ENCODE results near the gene OR52I2.

OR52I2 gene

GRCh38 chr11:4581443-4581842 lies at the start of gene OR52I2:
Gene OR52I2 (plus strand): TSS chr11:4581743.
- no peak for DNase-seq (ENCODE audit: low read depth in 2 of 2)

- DNase-seq (ENCODE audit: low read depth in 2 of 2), result peak in 1 of 2 donors; percentile 11
These were observed 41.8 kb upstream of the OR52I2 start for GRCh38 chr11:4539603-4540219.

- no peak for DNase-seq (ENCODE audit: low read depth in 2 of 2)
These were observed 40.5 kb upstream of the OR52I2 start for GRCh38 chr11:4541071-4541470.

DNA sequence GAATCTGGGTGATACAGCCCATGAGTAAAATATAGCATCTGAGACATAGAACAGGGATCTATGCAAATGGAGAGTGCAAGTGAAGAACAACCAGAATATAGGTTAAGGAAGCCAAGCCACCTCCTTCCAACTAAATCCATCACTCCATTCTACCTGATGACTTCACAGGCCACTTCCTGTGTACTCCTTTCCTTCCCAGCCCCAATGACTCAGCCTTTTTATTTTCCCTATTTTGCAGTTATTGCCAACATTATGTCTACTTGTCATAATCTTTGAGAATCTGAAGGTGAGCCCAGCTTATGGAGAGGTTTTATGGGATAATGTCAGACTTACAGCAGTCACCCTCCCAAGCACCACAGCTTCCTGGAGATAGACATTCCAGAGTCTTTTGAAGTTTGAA lies 38.0 kb upstream of the OR52I2 start:
- DNase-seq (ENCODE audit: low read depth in 2 of 2), result no peak

DNA sequence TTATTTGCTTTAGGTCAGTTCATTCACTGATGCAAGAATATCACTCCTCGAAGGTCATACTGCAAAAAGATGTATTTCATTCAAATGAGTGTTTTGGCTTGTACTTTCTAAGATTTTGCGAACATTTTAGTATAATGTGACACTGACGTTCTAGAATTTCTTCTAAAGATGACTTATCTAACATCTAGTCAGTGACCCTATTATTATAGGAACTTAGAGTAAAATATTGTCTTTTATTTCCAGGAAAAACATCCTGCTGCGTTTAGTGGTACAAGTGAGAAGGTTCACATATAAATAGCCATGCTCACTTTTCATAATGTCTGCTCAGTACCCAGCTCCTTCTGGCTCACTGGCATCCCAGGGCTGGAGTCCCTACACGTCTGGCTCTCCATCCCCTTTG lies 36.7 kb upstream of the OR52I2 start, which contains the start of gene OR52M1:
Gene OR52M1, plus strand, starts transcription at position 301 of the 400 bp plus-strand sequence. Its CDS starts 0 bp downstream, at position 301.
- no peak for DNase-seq (ENCODE audit: low read depth in 2 of 2)

DNA sequence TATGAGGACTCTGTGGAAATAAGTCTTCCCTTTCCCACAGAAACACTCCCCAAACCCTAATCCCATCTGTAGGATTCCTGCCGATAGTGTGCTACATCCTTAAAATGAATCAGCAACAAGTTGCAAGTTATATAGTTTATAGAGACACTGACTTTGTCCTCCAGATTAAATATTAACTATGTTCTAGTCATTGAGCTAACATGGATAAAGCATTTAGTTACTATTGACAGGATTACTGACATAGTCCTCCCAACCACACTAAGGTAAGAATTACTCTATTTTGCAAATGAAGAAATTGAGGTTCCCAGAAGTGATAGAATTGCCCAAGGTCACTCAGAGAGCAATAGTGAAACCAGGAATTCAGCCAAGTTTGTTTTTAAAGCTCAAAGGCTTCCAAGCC lies 34.7 kb upstream of the OR52I2 start:
- no peak for DNase-seq (ENCODE audit: low read depth in 2 of 2)

DNA sequence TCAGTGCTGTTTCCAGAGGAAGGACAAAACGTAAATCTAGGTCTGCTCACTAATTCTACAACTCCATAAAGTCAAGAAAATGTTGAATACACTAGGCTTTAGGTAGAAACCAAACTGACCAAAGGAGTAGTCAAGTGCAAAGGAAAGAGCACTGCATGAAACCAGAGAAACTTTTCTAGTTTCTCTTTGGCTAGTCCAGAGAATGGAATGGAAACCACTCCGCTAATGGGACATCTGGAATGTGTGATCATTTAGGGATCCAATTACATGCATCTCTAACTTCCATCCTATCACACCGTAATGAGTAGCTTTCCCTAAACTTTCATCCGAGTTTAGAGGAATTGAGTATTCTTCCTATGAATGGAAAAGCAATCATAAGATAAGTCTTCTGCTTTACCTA lies 34.1 kb upstream of the OR52I2 start:
- DNase-seq (ENCODE audit: low read depth in 2 of 2), result no peak

- DNase-seq (ENCODE audit: low read depth in 2 of 2), result no peak
These were observed 30.1 kb upstream of the OR52I2 start for GRCh38 chr11:4551346-4551979.

DNA sequence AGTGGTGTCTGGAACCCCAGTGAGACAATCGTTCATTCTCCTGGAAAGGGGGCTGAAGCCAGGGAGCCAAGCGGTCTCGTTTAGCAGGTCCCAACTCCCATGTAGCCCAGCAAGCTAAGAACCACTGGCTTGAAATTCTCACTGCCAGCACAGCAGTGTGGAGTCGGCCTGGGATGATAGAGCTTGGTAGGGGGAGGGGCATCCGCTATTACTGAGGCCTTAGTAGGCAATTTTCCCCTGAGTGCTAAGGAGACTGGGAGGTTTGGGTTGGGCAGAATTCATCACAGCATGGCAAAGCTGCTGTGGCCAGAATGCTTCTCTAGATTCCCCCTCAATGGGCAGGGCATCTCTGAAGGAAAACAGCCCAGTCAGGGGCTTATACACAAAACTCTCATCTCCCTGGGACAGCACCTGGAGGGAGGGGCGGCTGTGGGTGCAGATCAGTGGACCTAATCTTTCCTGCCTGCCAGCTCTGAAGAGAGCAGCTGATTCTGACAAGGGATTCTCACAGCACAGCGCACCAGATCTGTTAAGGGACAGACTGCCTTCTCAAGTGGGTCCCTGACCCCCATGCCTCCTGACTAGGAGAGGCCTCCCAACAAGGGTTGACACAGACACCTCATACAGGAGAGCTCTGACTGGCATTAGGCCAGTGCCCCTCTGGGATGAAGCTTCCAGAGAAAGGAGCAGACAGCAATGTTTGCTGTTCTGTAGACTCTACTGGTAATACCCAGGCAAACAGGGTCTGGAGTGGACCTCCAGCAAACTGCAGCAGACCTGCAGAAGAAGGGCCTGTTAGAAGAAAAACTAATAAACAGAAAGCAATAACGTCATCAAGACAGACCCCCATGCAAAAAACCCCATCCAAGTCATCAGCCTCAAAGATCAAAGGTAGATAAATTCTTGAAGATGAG lies 21.8 kb upstream of the OR52I2 start:
- DNase-seq (ENCODE audit: low read depth in 2 of 2), result no peak

GRCh38 chr11:4560467-4560866 lies 21.1 kb upstream of the OR52I2 start:
- no peak for DNase-seq (ENCODE audit: low read depth in 2 of 2)

GRCh38 chr11:4565371-4565770 lies 16.2 kb upstream of the OR52I2 start:
- no peak for DNase-seq (ENCODE audit: low read depth in 2 of 2)

DNA sequence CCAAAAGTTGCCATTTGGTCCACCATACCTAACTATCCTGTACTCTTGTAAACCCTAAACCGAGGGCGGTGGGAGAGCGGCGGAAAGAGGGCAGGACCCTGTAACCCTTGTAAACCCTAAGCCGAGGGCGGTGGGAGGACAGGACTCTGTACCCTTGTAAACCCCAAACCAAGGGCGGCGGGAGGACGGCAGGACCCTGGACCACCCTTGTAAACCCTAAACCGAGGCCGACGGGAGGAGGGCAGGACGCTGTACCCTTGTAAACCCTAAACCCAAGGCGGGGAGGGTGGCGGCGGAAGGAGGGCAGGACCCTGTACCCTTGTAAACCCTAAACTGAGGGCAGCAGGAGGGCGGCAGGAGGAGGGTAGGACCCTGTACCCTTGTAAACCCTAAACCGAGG lies 12.5 kb upstream of the OR52I2 start:
- no peak for DNase-seq (ENCODE audit: low read depth in 2 of 2)

- no peak for DNase-seq (ENCODE audit: low read depth in 2 of 2)
These were observed 4.7 kb upstream of the OR52I2 start for GRCh38 chr11:4576880-4577279.

DNA sequence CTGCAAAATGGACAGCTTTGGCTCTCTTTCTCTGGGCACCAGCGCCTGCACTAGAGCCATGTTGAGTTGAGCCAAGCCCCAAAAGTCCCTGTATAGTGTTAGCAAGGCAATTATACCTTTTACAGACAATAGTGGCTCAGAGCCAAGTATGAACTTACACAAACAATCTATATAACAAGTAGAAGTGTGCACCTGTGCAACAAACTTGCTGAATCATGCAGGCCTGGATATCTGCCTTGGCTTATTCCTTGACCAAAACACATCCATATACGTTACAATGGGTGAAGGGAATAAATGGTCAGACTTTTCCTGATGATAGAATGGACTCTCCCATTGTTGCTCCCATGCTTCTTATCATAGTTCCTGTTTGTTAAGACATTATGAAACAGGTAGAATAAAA lies 3.8 kb upstream of the OR52I2 start:
- no peak for DNase-seq (ENCODE audit: low read depth in 2 of 2)

- no peak for DNase-seq (ENCODE audit: low read depth in 2 of 2)
These were observed 2.9 kb upstream of the OR52I2 start for GRCh38 chr11:4578624-4579023.

DNA sequence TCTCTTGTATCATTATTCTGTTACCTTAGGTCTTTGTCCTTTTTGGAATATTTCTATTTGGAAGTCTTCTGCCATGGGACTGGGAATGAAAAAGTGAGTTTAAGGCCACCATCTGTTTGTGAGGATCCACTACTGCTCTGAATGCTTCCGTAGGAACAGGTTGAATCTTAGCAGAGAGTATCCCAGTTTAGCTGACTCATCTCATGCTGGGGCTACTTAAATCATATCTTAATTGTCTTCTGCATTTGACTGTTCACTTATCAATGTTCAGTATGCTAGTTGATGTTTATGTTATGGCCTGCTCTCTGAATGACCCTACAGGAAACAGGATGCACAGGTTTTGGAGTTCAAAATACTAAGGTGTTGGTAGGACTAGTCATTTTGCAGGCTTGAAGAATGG lies 1.4 kb upstream of the OR52I2 start:
- no peak for DNase-seq (ENCODE audit: low read depth in 2 of 2)

DNA sequence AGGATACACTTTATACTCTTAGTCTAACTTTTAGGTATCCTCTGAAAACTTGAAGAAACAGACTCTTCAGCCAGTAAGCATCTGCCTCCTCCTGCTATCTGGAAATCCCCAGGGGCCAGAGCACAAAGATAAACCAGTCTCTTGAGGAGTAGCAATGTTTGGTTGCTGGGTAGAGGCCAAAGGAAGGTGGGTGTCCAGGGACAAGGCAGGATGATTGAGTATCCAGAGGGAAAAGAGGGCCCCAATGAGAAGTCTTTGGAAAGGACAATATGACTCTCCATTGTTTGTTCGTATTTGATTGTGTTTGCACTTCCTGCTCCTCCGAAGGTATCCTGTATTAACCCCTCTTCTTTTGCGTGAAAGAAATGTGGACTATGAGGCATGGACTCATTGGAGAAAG lies 7.5 kb downstream of the OR52I2 start:
- DNase-seq (ENCODE audit: low read depth in 2 of 2), result no peak

- no peak for DNase-seq (ENCODE audit: low read depth in 2 of 2)
These were observed 12.2 kb downstream of the OR52I2 start, which contains the start of gene OR52I1 for GRCh38 chr11:4593739-4594138. Gene OR52I1 (plus strand): TSS chr11:4594039. CDS start chr11:4594039, 0 bp downstream.

GRCh38 chr11:4605057-4605456 lies 23.5 kb downstream of the OR52I2 start:
- DNase-seq (ENCODE audit: low read depth in 2 of 2), result no peak

DNA sequence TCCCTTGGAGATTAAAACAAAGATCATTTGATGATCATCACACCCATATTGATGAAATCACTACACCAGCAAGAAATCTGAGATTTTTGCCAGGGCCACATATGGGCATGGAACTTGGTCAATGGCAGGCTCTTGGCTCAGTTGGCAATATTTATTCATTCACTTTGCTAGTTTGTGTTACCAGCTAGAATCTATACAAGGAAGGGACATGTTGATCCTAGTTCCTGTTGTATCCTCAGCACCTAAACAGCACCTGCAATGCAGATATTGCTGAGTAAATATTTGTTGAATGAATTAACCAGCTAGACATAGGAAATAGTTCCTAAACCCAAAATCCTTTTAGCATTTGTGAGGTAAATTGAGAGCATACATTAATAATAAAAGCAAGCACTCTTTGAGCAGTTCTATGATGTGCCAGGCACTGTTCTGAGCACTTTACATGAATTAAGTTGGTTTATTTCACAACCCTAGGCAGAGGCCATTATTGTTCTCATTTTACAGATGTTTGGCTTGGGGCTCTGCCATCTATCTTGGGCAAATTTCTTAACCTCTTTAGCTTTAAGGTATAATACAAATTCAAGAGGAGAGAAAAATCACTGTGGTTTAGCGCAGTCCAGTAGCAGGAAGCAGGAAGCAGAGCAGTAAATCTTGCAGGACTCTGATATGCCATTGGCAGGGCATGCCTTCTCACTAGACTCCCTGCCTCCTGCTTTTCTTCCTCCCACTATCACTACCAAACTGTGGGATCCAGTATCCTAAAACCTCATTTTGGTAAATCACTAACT lies 24.9 kb downstream of the OR52I2 start:
- no peak for DNase-seq (ENCODE audit: low read depth in 2 of 2)

GRCh38 chr11:4607096-4607495 lies 25.6 kb downstream of the OR52I2 start:
- DNase-seq (ENCODE audit: low read depth in 2 of 2), result no peak

All from stimulated activated CD8-positive, alpha-beta memory T cell treated with anti-CD3 and anti-CD28 coated beads, Interleukin-15, amount 100 ng/mL, for 48 hours (primary cell).